Measurements from ENCODE around the gene MCF2L2.

MCF2L2 gene

GRCh38 chr3:183161552-183162336 is 266.7 kb downstream of the MCF2L2 start:
- Histone ChIP-seq H3K4me2 (ENCODE audit: low read length) (peak overlapping the region; percentile 96), H3K4me1 (ENCODE audit: control insufficient read depth, insufficient read depth, low read length) (peaks cover 12% of the 10 kb centered on the region), H3K9ac (ENCODE audit: low read depth, low read length) (no peak overlapping the region), H3K27me3 (ENCODE audit: control insufficient read depth, insufficient read depth, low read length) (peaks cover 11% of the 10 kb centered on the region), H3K4me3 (ENCODE audit: low read length) (peak overlapping the region; percentile 72), H3K36me3 (ENCODE audit: insufficient read depth, low read length) (no peaks in the 10 kb centered on the region), H3K9me3 (replicated peaks; ENCODE audit: low read length) (no peaks in the 10 kb centered on the region)

GRCh38 chr3:183160616-183161015 is 267.8 kb downstream of the MCF2L2 start:
- Histone ChIP-seq H3K9ac (ENCODE audit: low read depth, low read length) (no peak overlapping the region), H3K4me1 (ENCODE audit: control insufficient read depth, insufficient read depth, low read length) (peaks cover 12% of the 10 kb centered on the region), H3K9me3 (replicated peaks; ENCODE audit: low read length) (no peaks in the 10 kb centered on the region), H3K36me3 (ENCODE audit: insufficient read depth, low read length) (no peaks in the 10 kb centered on the region), H3K27me3 (ENCODE audit: control insufficient read depth, insufficient read depth, low read length) (peaks cover 11% of the 10 kb centered on the region), H3K4me3 (ENCODE audit: low read length) (no peak overlapping the region), H3K4me2 (ENCODE audit: low read length) (no peak overlapping the region)

- H3K4me2 ChIP-seq (ENCODE audit: low read length): no peak overlapping the region
- H3K4me3 ChIP-seq (ENCODE audit: low read length): no peak overlapping the region
- H3K27me3 ChIP-seq (ENCODE audit: control insufficient read depth, insufficient read depth, low read length): peaks cover 13% of the 10 kb centered on the region
- H3K9ac ChIP-seq (ENCODE audit: low read depth, low read length): no peak overlapping the region
- no peaks in the 10 kb centered on the region for H3K9me3 ChIP-seq (replicated peaks; ENCODE audit: low read length)
- H3K36me3 ChIP-seq (ENCODE audit: insufficient read depth, low read length): no peaks in the 10 kb centered on the region
- peaks cover 12% of the 10 kb centered on the region for H3K4me1 ChIP-seq (ENCODE audit: control insufficient read depth, insufficient read depth, low read length)
Observed at GRCh38 chr3:183159333-183159732, 269.1 kb downstream of the MCF2L2 start.

- Histone ChIP-seq H3K36me3 (ENCODE audit: insufficient read depth, low read length) (no peaks in the 10 kb centered on the region), H3K27me3 (ENCODE audit: control insufficient read depth, insufficient read depth, low read length) (peaks cover 16% of the 10 kb centered on the region), H3K4me3 (ENCODE audit: low read length) (no peak overlapping the region), H3K9ac (ENCODE audit: low read depth, low read length) (no peak overlapping the region), H3K4me1 (ENCODE audit: control insufficient read depth, insufficient read depth, low read length) (peaks cover 12% of the 10 kb centered on the region), H3K4me2 (ENCODE audit: low read length) (no peak overlapping the region), H3K9me3 (replicated peaks; ENCODE audit: low read length) (no peaks in the 10 kb centered on the region)
Observed at GRCh38 chr3:183158551-183159006, 269.8 kb downstream of the MCF2L2 start.

GRCh38 chr3:183158113-183158512 is 270.3 kb downstream of the MCF2L2 start:
- Histone ChIP-seq H3K27me3 (ENCODE audit: control insufficient read depth, insufficient read depth, low read length) (peaks cover 16% of the 10 kb centered on the region), H3K4me3 (ENCODE audit: low read length) (no peak overlapping the region), H3K4me1 (ENCODE audit: control insufficient read depth, insufficient read depth, low read length) (peaks cover 12% of the 10 kb centered on the region), H3K9me3 (replicated peaks; ENCODE audit: low read length) (no peaks in the 10 kb centered on the region), H3K9ac (ENCODE audit: low read depth, low read length) (no peak overlapping the region), H3K36me3 (ENCODE audit: insufficient read depth, low read length) (no peaks in the 10 kb centered on the region), H3K4me2 (ENCODE audit: low read length) (no peak overlapping the region)

- Histone ChIP-seq H3K9me3 (replicated peaks; ENCODE audit: low read length) (no peaks in the 10 kb centered on the region), H3K4me3 (ENCODE audit: low read length) (no peak overlapping the region), H3K27me3 (ENCODE audit: control insufficient read depth, insufficient read depth, low read length) (peaks cover 9% of the 10 kb centered on the region), H3K4me1 (ENCODE audit: control insufficient read depth, insufficient read depth, low read length) (peaks cover 3% of the 10 kb centered on the region), H3K4me2 (ENCODE audit: low read length) (no peak overlapping the region), H3K9ac (ENCODE audit: low read depth, low read length) (no peak overlapping the region), H3K36me3 (ENCODE audit: insufficient read depth, low read length) (no peaks in the 10 kb centered on the region)
Observed at GRCh38 chr3:183156266-183156665, 272.2 kb downstream of the MCF2L2 start.

- H3K4me1 ChIP-seq (ENCODE audit: control insufficient read depth, insufficient read depth, low read length): peaks cover 3% of the 10 kb centered on the region
- no peaks in the 10 kb centered on the region for H3K9me3 ChIP-seq (replicated peaks; ENCODE audit: low read length)
- no peak overlapping the region for H3K9ac ChIP-seq (ENCODE audit: low read depth, low read length)
- H3K27me3 ChIP-seq (ENCODE audit: control insufficient read depth, insufficient read depth, low read length): peaks cover 9% of the 10 kb centered on the region
- no peak overlapping the region for H3K4me3 ChIP-seq (ENCODE audit: low read length)
- H3K36me3 ChIP-seq (ENCODE audit: insufficient read depth, low read length): no peaks in the 10 kb centered on the region
- H3K4me2 ChIP-seq (ENCODE audit: low read length): no peak overlapping the region
Observed at GRCh38 chr3:183155499-183155898, 272.9 kb downstream of the MCF2L2 start.

- Histone ChIP-seq H3K9ac (ENCODE audit: low read depth, low read length) (no peak overlapping the region), H3K9me3 (replicated peaks; ENCODE audit: low read length) (no peaks in the 10 kb centered on the region), H3K36me3 (ENCODE audit: insufficient read depth, low read length) (no peaks in the 10 kb centered on the region), H3K4me2 (ENCODE audit: low read length) (no peak overlapping the region), H3K4me3 (ENCODE audit: low read length) (no peak overlapping the region), H3K4me1 (ENCODE audit: control insufficient read depth, insufficient read depth, low read length) (peaks cover 6% of the 10 kb centered on the region), H3K27me3 (ENCODE audit: control insufficient read depth, insufficient read depth, low read length) (peaks cover 9% of the 10 kb centered on the region)
Observed at GRCh38 chr3:183153210-183153950, 275.0 kb downstream of the MCF2L2 start.

- Histone ChIP-seq H3K4me2 (ENCODE audit: low read length) (no peak overlapping the region), H3K27me3 (ENCODE audit: control insufficient read depth, insufficient read depth, low read length) (peaks cover 9% of the 10 kb centered on the region), H3K4me1 (ENCODE audit: control insufficient read depth, insufficient read depth, low read length) (peaks cover 14% of the 10 kb centered on the region), H3K9ac (ENCODE audit: low read depth, low read length) (no peak overlapping the region), H3K4me3 (ENCODE audit: low read length) (no peak overlapping the region), H3K9me3 (replicated peaks; ENCODE audit: low read length) (no peaks in the 10 kb centered on the region), H3K36me3 (ENCODE audit: insufficient read depth, low read length) (no peaks in the 10 kb centered on the region)
Observed at GRCh38 chr3:183151821-183152351, 276.5 kb downstream of the MCF2L2 start.

- no peaks in the 10 kb centered on the region for H3K9me3 ChIP-seq (replicated peaks; ENCODE audit: low read length)
- H3K9ac ChIP-seq (ENCODE audit: low read depth, low read length): no peak overlapping the region
- peaks cover 9% of the 10 kb centered on the region for H3K27me3 ChIP-seq (ENCODE audit: control insufficient read depth, insufficient read depth, low read length)
- H3K36me3 ChIP-seq (ENCODE audit: insufficient read depth, low read length): no peaks in the 10 kb centered on the region
- no peak overlapping the region for H3K4me3 ChIP-seq (ENCODE audit: low read length)
- no peak overlapping the region for H3K4me2 ChIP-seq (ENCODE audit: low read length)
- H3K4me1 ChIP-seq (ENCODE audit: control insufficient read depth, insufficient read depth, low read length): peaks cover 14% of the 10 kb centered on the region
Observed at GRCh38 chr3:183151086-183151485, 277.3 kb downstream of the MCF2L2 start.

- Histone ChIP-seq H3K4me2 (ENCODE audit: low read length) (no peak overlapping the region), H3K9me3 (replicated peaks; ENCODE audit: low read length) (no peaks in the 10 kb centered on the region), H3K4me1 (ENCODE audit: control insufficient read depth, insufficient read depth, low read length) (peaks cover 14% of the 10 kb centered on the region), H3K36me3 (ENCODE audit: insufficient read depth, low read length) (no peaks in the 10 kb centered on the region), H3K27me3 (ENCODE audit: control insufficient read depth, insufficient read depth, low read length) (peaks cover 9% of the 10 kb centered on the region), H3K4me3 (ENCODE audit: low read length) (no peak overlapping the region), H3K9ac (ENCODE audit: low read depth, low read length) (no peak overlapping the region)
Observed at GRCh38 chr3:183149915-183150750, 278.3 kb downstream of the MCF2L2 start.
